Measurements from ENCODE around the gene SYNPR. TPM values are rescaled to one million over a fixed set of nuclear protein-coding genes. Genes with fewer than 3 reads are reported as not detected.

The SYNPR gene
- total RNA-seq, 2 experiments from 2014 or later, result not detected

GRCh38 chr3:63353383-63353782 lies 75.3 kb downstream of the SYNPR start:
- intact Hi-C loops (cut with micrococcal nuclease), result no loop called here
- Mint-ChIP-seq H3K4me3 (no peak overlapping the region), H3K9me3 (no peaks in the 10 kb centered on the region), H3K27ac (no peak overlapping the region), H3K4me1 (ENCODE audit: low read depth) (no peaks in the 10 kb centered on the region), H3K36me3 (no peaks in the 10 kb centered on the region), H3K27me3 (peaks cover 21% of the 10 kb centered on the region)
- DNase-seq, result no peak
- POLR2A ChIA-PET, result no interaction called here
- CTCF ChIA-PET, result interaction anchor here (6.7 kb wide), 1 partner anchor 464 kb away, joined by 94 read pairs; the partner anchor contains the start of gene C3orf49

GRCh38 chr3:63354160-63354559 lies 76.1 kb downstream of the SYNPR start:
- Mint-ChIP-seq H3K4me3 (no peak overlapping the region), H3K4me1 (ENCODE audit: low read depth) (no peaks in the 10 kb centered on the region), H3K36me3 (no peaks in the 10 kb centered on the region), H3K27me3 (peaks cover 16% of the 10 kb centered on the region), H3K9me3 (no peaks in the 10 kb centered on the region), H3K27ac (no peak overlapping the region)
- ChIA-PET CTCF (interaction anchor here (6.7 kb wide), 1 partner anchor 464 kb away, joined by 94 read pairs; the partner anchor contains the start of gene C3orf49), POLR2A (no interaction called here)
- no peak for DNase-seq
- intact Hi-C loops (cut with micrococcal nuclease), result no loop called here

- Mint-ChIP-seq H3K27me3 (peaks cover 12% of the 10 kb centered on the region), H3K4me1 (ENCODE audit: low read depth) (no peaks in the 10 kb centered on the region), H3K27ac (no peak overlapping the region), H3K9me3 (no peaks in the 10 kb centered on the region), H3K4me3 (no peak overlapping the region), H3K36me3 (no peaks in the 10 kb centered on the region)
- CTCF ChIA-PET, result no interaction called here
- POLR2A ChIA-PET, result no interaction called here
- DNase-seq, result no peak
- intact Hi-C loops (cut with micrococcal nuclease), result no loop called here
Measured at GRCh38 chr3:63355809-63356208, 77.7 kb downstream of the SYNPR start.

- intact Hi-C loops (cut with micrococcal nuclease), result no loop called here
- no peaks in the 10 kb centered on the region for H3K9me3 Mint-ChIP-seq
- no peaks in the 10 kb centered on the region for H3K27me3 Mint-ChIP-seq
- no peak overlapping the region for H3K27ac Mint-ChIP-seq
- H3K36me3 Mint-ChIP-seq, result no peaks in the 10 kb centered on the region
- H3K4me1 Mint-ChIP-seq (ENCODE audit: low read depth), result no peaks in the 10 kb centered on the region
- ChIA-PET CTCF (no interaction called here), POLR2A (no interaction called here)
- no peak for DNase-seq
- H3K4me3 Mint-ChIP-seq, result no peak overlapping the region
Measured at GRCh38 chr3:63364495-63364894, 86.4 kb downstream of the SYNPR start.

DNA sequence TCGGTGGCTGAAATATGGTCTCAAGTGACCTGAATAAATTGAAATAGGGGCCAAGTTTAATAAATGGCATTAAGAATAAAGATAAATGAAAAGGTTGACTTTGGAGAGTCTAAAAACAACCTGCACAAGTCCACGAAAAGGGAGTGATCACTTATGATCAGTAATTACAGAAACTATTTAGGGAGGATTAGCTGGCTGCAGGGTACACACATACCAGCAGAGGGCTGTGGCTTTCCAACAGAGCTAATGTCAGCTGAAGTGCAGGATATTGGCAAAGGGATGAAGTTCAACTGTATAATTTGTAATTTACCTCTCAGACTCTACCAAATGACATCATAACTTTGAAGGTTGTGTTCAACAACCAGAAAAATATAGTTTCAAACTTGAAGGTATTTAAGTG lies 86.8 kb downstream of the SYNPR start:
- Mint-ChIP-seq H3K4me1 (ENCODE audit: low read depth) (no peaks in the 10 kb centered on the region), H3K9me3 (no peaks in the 10 kb centered on the region), H3K27ac (no peak overlapping the region), H3K36me3 (no peaks in the 10 kb centered on the region), H3K27me3 (no peaks in the 10 kb centered on the region), H3K4me3 (no peak overlapping the region)
- POLR2A ChIA-PET, result no interaction called here
- no peak for DNase-seq
- intact Hi-C loops (cut with micrococcal nuclease), result no loop called here
- CTCF ChIA-PET, result no interaction called here

DNA sequence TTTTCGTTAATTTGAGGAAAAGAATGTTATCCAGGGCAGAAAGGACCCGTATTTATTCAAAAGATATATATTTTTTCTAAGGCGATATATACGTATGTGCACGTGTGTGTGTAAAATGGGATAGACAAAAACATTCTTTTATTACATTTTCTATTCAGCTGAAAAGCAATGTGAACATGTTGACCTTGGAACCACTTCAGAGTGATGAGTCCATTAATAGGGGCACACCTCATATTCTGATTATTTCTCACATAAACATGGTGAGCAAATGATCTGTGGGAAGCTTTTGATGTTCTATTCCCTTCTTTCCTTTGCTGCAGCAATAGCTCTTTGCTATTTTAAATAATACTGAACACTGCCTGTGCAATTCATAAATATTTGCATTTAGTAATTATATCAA lies 87.6 kb downstream of the SYNPR start:
- intact Hi-C loops (cut with micrococcal nuclease), result no loop called here

DNA sequence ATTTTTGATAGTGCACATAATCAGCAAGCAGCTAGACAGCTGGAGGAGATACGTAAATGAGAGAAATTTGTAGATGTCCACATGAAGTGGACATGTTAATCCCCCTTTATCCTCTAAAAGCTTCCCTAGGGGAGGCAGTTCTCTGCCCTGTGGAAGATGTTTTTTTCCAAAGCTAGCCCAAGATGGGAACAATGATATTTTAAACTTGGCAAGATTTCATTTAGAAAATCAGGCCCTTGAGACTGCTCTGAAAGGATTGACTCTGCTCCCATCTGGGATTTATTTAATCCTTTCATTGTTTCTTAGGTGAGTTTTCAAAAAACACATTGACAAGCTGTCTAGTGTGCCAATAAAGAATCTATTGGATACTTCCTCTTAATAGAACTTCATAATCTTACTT lies 92.0 kb downstream of the SYNPR start:
- POLR2A ChIA-PET, result no interaction called here
- no peaks in the 10 kb centered on the region for H3K9me3 Mint-ChIP-seq

More for the DNA sequence above, 87.6 kb downstream of the SYNPR start:
- Mint-ChIP-seq H3K36me3 (no peaks in the 10 kb centered on the region), H3K9me3 (no peaks in the 10 kb centered on the region), H3K4me1 (ENCODE audit: low read depth) (no peaks in the 10 kb centered on the region), H3K27ac (no peak overlapping the region), H3K4me3 (no peak overlapping the region), H3K27me3 (no peaks in the 10 kb centered on the region)
- ChIA-PET POLR2A (no interaction called here), CTCF (interaction anchor here (0.8 kb wide), 1 partner anchor 16 kb away, joined by 3 read pairs; no protein-coding TSS in a partner anchor)
- DNase-seq, result no peak

DNA sequence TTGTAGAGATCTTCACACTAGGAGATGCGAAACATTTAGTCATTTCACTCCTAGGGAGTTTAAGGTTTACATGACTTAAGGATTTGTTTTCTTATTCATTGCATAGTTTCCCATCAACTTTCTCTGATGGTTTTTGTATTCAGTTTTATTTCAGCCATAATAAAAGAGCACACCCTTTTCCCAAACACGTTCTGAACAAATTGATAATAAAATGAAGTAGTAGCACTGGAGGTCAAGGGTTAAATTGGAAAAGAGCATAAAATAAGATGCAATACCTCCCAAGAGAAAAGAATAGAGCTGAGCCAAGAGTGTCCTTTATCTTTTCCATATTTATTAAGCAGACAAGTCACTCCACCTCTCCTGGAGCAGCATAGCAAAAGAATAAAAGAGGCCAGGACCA lies 104.9 kb downstream of the SYNPR start:
- CTCF ChIA-PET, result no interaction called here
- no peaks in the 10 kb centered on the region for H3K4me1 Mint-ChIP-seq (ENCODE audit: low read depth)
- POLR2A ChIA-PET, result no interaction called here
- intact Hi-C loops (cut with micrococcal nuclease), result no loop called here
- no peaks in the 10 kb centered on the region for H3K9me3 Mint-ChIP-seq
- H3K36me3 Mint-ChIP-seq, result no peaks in the 10 kb centered on the region
- H3K27ac Mint-ChIP-seq, result no peak overlapping the region
- DNase-seq, result no peak
- H3K27me3 Mint-ChIP-seq, result no peaks in the 10 kb centered on the region
- H3K4me3 Mint-ChIP-seq, result no peak overlapping the region

More for the DNA sequence above, 92.0 kb downstream of the SYNPR start:
- DNase-seq, result no peak
- H3K36me3 Mint-ChIP-seq, result no peaks in the 10 kb centered on the region
- CTCF ChIA-PET, result no interaction called here
- peaks cover 2% of the 10 kb centered on the region for H3K27me3 Mint-ChIP-seq
- intact Hi-C loops (cut with micrococcal nuclease), result no loop called here
- no peak overlapping the region for H3K4me3 Mint-ChIP-seq
- no peak overlapping the region for H3K27ac Mint-ChIP-seq
- no peaks in the 10 kb centered on the region for H3K4me1 Mint-ChIP-seq (ENCODE audit: low read depth)

DNA sequence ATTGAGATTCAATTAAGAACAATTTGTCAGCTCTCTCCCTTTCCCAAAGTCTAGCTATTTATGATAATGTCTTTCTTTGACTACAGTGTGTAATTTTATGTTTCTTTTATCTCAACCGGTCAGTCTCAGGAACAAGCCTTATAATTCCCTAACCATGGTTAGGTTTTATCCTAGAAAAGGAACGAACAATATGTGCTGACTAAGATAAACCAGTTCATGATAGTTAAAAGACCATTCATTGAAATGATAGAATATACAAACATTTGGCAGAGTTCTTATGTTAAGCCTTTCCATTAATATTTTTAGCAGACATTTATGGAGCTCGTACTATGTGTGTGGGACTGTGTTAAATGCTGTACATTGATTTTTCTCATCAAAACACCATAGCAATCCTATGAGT lies 106.3 kb downstream of the SYNPR start:
- intact Hi-C loops (cut with micrococcal nuclease), result no loop called here
- H3K4me3 Mint-ChIP-seq, result no peak overlapping the region
- H3K9me3 Mint-ChIP-seq, result no peaks in the 10 kb centered on the region
- no peak for DNase-seq
- CTCF ChIA-PET, result no interaction called here
- POLR2A ChIA-PET, result no interaction called here
- no peaks in the 10 kb centered on the region for H3K4me1 Mint-ChIP-seq (ENCODE audit: low read depth)
- no peak overlapping the region for H3K27ac Mint-ChIP-seq
- H3K36me3 Mint-ChIP-seq, result no peaks in the 10 kb centered on the region
- no peaks in the 10 kb centered on the region for H3K27me3 Mint-ChIP-seq

DNA sequence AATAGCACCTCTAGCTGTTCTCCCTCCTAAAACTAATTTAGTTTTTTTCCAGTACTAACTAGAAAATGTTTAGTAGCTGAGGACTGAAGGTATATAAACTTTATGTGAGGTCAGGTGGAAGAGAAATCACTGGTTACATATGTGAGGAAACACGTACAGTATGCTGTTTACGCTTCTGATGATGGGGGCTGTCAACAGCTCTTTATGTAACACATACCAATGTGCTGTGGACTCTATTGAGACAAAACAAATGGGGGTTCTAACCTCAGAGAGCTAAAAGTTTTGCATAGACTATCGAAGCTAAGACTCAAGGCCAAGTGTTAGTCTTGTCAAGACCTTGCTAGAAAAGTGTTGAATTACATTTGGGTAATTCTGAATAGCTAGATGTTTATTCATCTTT lies 107.5 kb downstream of the SYNPR start:
- ChIA-PET CTCF (interaction anchor here (1.0 kb wide), 1 partner anchor 10 kb away, joined by 3 read pairs; no protein-coding TSS in a partner anchor), POLR2A (no interaction called here)
- no peaks in the 10 kb centered on the region for H3K36me3 Mint-ChIP-seq
- no peaks in the 10 kb centered on the region for H3K9me3 Mint-ChIP-seq
- H3K27ac Mint-ChIP-seq, result no peak overlapping the region
- no peaks in the 10 kb centered on the region for H3K4me1 Mint-ChIP-seq (ENCODE audit: low read depth)
- intact Hi-C loops (cut with micrococcal nuclease), result no loop called here
- no peak for DNase-seq
- H3K27me3 Mint-ChIP-seq, result no peaks in the 10 kb centered on the region
- no peak overlapping the region for H3K4me3 Mint-ChIP-seq

- Mint-ChIP-seq H3K4me3 (no peak overlapping the region), H3K27me3 (no peaks in the 10 kb centered on the region), H3K9me3 (no peaks in the 10 kb centered on the region), H3K4me1 (ENCODE audit: low read depth) (no peaks in the 10 kb centered on the region), H3K36me3 (no peaks in the 10 kb centered on the region), H3K27ac (no peak overlapping the region)
- DNase-seq, result no peak
- intact Hi-C loops (cut with micrococcal nuclease), result no loop called here
- POLR2A ChIA-PET, result no interaction called here
- CTCF ChIA-PET, result no interaction called here
Measured at GRCh38 chr3:63386568-63386967, 108.5 kb downstream of the SYNPR start.

- intact Hi-C loops (cut with micrococcal nuclease), result no loop called here
- ChIA-PET POLR2A (no interaction called here), CTCF (no interaction called here)
- no peaks in the 10 kb centered on the region for H3K36me3 Mint-ChIP-seq
- no peaks in the 10 kb centered on the region for H3K27me3 Mint-ChIP-seq
- no peak for DNase-seq
- no peaks in the 10 kb centered on the region for H3K4me1 Mint-ChIP-seq (ENCODE audit: low read depth)
- H3K9me3 Mint-ChIP-seq, result no peaks in the 10 kb centered on the region
- H3K4me3 Mint-ChIP-seq, result no peak overlapping the region
- H3K27ac Mint-ChIP-seq, result no peak overlapping the region
Measured at GRCh38 chr3:63387568-63387967, 109.5 kb downstream of the SYNPR start.

- intact Hi-C loops (cut with micrococcal nuclease), result no loop called here
- Mint-ChIP-seq H3K27me3 (no peaks in the 10 kb centered on the region), H3K4me1 (ENCODE audit: low read depth) (no peaks in the 10 kb centered on the region), H3K4me3 (no peak overlapping the region), H3K27ac (no peak overlapping the region), H3K36me3 (no peaks in the 10 kb centered on the region), H3K9me3 (no peaks in the 10 kb centered on the region)
- ChIA-PET POLR2A (no interaction called here), CTCF (no interaction called here)
- no peak for DNase-seq
Measured at GRCh38 chr3:63390710-63391230, 112.7 kb downstream of the SYNPR start.
